Nephron (organoid): ENCODE data around the gene CDH13.

ENCODE experiments used
- H3K27ac Mint-ChIP-seq, 3 experiments: 2 replicates each; pipeline ENCODE4 v1.8.0; 2020; ENCODE audit warnings: mixed read lengths in 3 of 3, mild to moderate bottlenecking in 2 of 3, moderate library complexity in 1 of 3
- H3K27me3 Mint-ChIP-seq: 2 replicates; pipeline ENCODE4 v1.8.0; 2021; ENCODE audit warnings: low read depth, mild to moderate bottlenecking, moderate library complexity, mixed read lengths
- H3K36me3 Mint-ChIP-seq: 2 replicates; pipeline ENCODE4 v1.8.0; 2020; ENCODE audit warnings: low read depth, mixed read lengths
- H3K4me1 Mint-ChIP-seq: 2 replicates; pipeline ENCODE4 v1.8.0; 2020; ENCODE audit warnings: mixed read lengths
- H3K4me3 Mint-ChIP-seq, 3 experiments: 2 replicates each; pipeline ENCODE4 v1.8.0; 2020; ENCODE audit warnings: mild to moderate bottlenecking in 3 of 3, mixed read lengths in 3 of 3, moderate library complexity in 2 of 3
- H3K9me3 Mint-ChIP-seq: 2 replicates; pipeline ENCODE4 v1.8.0; 2020; ENCODE audit warnings: mixed read lengths
- TF ChIP-seq, protein P1 (sequence below), 3 experiments: fragments of 200-600 bp; sonication (generic); IDR thresholded peaks; one replicate each; pipeline ENCODE4 v1.5.0; 2021; ENCODE audit warnings: antibody characterized with exemption in 3 of 3; ENCODE audit not compliant: unreplicated experiment in 3 of 3

The CDH13 gene

DNA sequence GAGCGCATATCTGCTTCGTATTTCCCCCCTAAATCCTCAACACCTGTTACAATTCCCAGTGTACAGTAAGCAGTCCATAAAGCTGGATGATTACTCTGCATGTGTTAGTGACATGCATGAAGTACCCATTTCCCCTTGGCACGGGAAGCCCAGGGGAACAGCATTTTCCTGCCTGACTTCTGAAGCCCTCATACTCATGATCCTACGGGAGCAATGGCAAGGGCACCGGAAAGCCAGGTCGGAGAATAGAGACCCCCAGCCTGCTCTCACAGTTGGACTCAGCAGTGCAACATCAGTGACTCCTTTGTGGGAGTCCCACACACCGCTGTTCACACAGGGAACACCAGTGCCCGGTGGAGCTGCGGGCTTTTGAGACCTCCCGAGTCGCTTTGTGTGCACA lies 336.9 kb downstream of the CDH13 start:
- Mint-ChIP-seq H3K27ac (no peak overlapping the region), H3K4me1 (peaks cover 9% of the 10 kb centered on the region), H3K27me3 (peaks cover 4% of the 10 kb centered on the region), H3K9me3 (no peaks in the 10 kb centered on the region), H3K4me3 (no peak overlapping the region), H3K36me3 (no peaks in the 10 kb centered on the region)
- TF ChIP-seq, protein P1, sequence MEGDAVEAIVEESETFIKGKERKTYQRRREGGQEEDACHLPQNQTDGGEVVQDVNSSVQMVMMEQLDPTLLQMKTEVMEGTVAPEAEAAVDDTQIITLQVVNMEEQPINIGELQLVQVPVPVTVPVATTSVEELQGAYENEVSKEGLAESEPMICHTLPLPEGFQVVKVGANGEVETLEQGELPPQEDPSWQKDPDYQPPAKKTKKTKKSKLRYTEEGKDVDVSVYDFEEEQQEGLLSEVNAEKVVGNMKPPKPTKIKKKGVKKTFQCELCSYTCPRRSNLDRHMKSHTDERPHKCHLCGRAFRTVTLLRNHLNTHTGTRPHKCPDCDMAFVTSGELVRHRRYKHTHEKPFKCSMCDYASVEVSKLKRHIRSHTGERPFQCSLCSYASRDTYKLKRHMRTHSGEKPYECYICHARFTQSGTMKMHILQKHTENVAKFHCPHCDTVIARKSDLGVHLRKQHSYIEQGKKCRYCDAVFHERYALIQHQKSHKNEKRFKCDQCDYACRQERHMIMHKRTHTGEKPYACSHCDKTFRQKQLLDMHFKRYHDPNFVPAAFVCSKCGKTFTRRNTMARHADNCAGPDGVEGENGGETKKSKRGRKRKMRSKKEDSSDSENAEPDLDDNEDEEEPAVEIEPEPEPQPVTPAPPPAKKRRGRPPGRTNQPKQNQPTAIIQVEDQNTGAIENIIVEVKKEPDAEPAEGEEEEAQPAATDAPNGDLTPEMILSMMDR (IDR thresholded peaks at IDR 0.05; ENCODE audit: unreplicated experiment in 3 of 3), result no peak

DNA sequence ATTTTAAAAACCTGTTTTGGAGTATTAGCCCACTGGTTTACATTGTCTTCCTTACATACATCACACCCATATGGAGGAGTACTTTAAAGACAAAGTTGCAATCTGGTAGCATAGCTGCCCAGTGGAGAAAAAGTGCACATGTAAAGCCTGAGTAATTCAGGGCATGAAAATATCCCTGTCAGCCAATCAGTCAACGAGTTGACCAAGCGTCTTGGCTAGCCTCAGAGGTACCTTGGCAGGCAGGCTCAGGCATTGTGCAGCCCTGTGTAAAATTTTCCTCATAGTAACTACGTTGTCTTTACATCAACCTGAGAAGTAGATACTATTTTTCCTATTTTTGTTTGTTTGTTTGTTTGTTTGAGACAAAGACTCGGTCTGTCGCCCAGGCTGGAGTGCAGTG lies 339.0 kb downstream of the CDH13 start:
- H3K4me1 Mint-ChIP-seq, result peaks cover 9% of the 10 kb centered on the region
- no peaks in the 10 kb centered on the region for H3K36me3 Mint-ChIP-seq
- peaks cover 4% of the 10 kb centered on the region for H3K27me3 Mint-ChIP-seq
- TF ChIP-seq, protein P1 (IDR thresholded peaks at IDR 0.05; ENCODE audit: unreplicated experiment in 3 of 3), result no peak
- no peaks in the 10 kb centered on the region for H3K9me3 Mint-ChIP-seq
- H3K27ac Mint-ChIP-seq, result no peak overlapping the region
- H3K4me3 Mint-ChIP-seq, result no peak overlapping the region

DNA sequence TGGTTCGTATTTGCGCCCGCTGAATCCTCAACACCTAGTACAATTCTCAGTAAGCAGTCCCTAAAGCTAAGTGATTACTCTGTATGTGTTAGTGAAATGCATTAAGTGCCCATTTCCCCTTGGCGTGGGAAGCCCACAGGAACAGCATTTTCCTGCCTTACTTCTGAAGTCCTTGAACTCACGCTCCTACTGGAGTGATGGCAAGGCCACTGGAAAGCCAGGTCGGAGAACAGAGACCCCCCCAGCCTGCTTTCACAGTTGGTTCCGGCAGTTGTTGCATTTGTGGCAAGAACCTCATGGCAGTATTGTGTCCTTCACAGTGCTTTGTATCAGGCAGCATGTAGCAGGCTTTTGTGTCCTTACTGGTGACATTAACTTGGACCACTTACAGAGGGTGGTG lies 340.7 kb downstream of the CDH13 start:
- peaks cover 9% of the 10 kb centered on the region for H3K4me1 Mint-ChIP-seq
- TF ChIP-seq, protein P1 (IDR thresholded peaks at IDR 0.05; ENCODE audit: unreplicated experiment in 3 of 3), result no peak
- peaks cover 2% of the 10 kb centered on the region for H3K9me3 Mint-ChIP-seq
- H3K4me3 Mint-ChIP-seq, result no peak overlapping the region
- H3K27ac Mint-ChIP-seq, result no peak overlapping the region
- H3K27me3 Mint-ChIP-seq, result peaks cover 4% of the 10 kb centered on the region
- no peaks in the 10 kb centered on the region for H3K36me3 Mint-ChIP-seq

DNA sequence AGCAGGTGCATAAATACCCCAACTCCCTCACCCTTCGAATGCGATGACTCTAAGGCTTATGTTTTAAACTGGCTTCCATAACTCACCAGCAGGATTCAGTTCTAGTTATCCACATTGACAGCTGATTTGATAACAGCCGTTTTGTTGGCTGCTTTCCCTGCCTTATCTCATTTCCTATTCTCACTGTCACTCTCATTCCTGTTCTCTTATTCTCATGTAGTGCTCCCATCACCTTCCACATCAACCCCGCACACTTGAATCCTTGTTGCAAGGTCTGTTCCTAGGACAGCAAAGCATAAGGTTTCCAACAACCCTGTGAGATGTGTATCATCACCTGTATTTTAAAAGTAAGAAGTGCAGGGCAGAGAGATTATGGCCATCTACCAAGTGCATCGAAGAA lies 344.4 kb downstream of the CDH13 start:
- TF ChIP-seq, protein P1 (IDR thresholded peaks at IDR 0.05; ENCODE audit: unreplicated experiment in 3 of 3), result no peak
- Mint-ChIP-seq H3K4me1 (no peaks in the 10 kb centered on the region), H3K27ac (no peak overlapping the region), H3K36me3 (no peaks in the 10 kb centered on the region), H3K4me3 (no peak overlapping the region), H3K9me3 (peaks cover 5% of the 10 kb centered on the region), H3K27me3 (peaks cover 4% of the 10 kb centered on the region)

DNA sequence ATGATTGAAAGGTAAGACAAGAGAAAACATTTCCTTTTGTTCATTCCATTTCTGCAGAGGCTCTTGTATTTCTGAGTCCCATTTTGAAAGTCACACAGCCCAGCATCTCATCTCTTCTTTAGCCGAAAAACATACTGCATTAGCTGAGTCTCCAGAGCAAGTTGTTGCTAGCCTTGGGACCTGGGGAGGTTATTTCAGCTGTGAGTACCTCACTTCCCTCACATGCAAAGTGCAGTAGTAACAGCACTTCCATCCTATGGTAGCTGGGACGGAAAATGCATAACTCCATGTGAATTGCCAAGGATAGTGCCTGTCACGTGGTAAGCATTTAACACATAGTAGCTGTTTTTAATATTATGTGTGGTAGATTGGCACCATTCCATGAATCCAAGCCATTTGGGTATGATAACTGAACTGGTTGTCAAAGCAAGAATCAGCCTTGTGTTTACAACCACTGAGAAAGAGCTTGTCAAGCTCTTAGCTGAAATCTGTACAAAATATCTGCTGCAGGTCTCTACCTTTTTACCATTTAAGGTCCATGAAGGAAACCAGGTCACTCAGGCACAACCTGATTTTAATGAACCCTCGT lies 345.7 kb downstream of the CDH13 start:
- H3K4me3 Mint-ChIP-seq, result no peak overlapping the region
- peaks cover 6% of the 10 kb centered on the region for H3K9me3 Mint-ChIP-seq
- no peaks in the 10 kb centered on the region for H3K36me3 Mint-ChIP-seq
- H3K4me1 Mint-ChIP-seq, result no peaks in the 10 kb centered on the region
- peaks cover 4% of the 10 kb centered on the region for H3K27me3 Mint-ChIP-seq
- H3K27ac Mint-ChIP-seq, result no peak overlapping the region
- TF ChIP-seq, protein P1 (IDR thresholded peaks at IDR 0.05; ENCODE audit: unreplicated experiment in 3 of 3), result no peak

DNA sequence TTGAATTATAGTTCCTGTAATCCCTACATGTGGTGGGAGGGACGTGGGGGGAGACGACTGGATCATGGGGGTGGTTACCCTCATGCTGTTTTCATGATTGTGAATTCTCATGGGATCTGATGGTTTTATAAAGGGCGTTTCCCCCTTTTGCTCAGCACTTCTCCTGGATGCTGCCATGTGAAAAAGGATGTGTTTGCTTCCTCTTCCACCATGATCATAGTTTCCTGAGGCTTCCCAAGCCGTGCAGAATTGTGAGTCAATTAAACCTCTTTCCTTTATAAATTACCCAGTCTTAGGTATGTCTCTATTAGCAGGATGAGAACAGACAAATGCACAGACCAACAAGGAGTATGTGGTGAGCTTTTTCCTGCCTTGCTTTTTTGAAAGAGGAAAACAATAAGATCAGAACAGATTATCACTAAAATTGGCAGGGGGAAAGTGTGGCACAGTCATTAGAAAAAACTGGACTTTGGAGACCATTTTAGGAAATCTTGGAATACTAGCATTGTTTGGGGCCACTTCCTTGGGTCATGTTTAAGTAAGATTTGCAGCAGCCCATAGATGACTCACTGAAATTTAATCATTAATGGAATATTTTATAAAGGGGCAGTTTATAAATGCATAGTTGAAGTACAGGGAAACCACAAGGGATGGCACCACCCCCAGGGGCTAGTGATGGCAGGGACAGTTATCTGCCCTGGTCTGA lies 352.8 kb downstream of the CDH13 start:
- Mint-ChIP-seq H3K27ac (no peak overlapping the region), H3K4me3 (no peak overlapping the region), H3K27me3 (peaks cover 4% of the 10 kb centered on the region), H3K4me1 (no peaks in the 10 kb centered on the region), H3K36me3 (no peaks in the 10 kb centered on the region), H3K9me3 (peaks cover 8% of the 10 kb centered on the region)
- TF ChIP-seq, protein P1 (IDR thresholded peaks at IDR 0.05; ENCODE audit: unreplicated experiment in 3 of 3), result no peak
